Loucy (cell line): ENCODE results near the gene ARMC8.

Source experiments
- EZH2phosphoT487 ChIP-seq: fragments of 200-600 bp; IDR thresholded peaks from 2 replicates; pipeline ENCODE4 v1.6.1; 2018; ENCODE audit warnings: antibody characterized with exemption, mild to moderate bottlenecking, moderate library complexity, borderline replicate concordance
- TF ChIP-seq, protein P1 (sequence below): fragments of 200-600 bp; sonication (generic); conservative IDR thresholded peaks from 2 replicates; pipeline ENCODE4 v1.5.1; 2014; ENCODE audit warnings: mild to moderate bottlenecking, antibody characterized with exemption, low read length

DNA sequence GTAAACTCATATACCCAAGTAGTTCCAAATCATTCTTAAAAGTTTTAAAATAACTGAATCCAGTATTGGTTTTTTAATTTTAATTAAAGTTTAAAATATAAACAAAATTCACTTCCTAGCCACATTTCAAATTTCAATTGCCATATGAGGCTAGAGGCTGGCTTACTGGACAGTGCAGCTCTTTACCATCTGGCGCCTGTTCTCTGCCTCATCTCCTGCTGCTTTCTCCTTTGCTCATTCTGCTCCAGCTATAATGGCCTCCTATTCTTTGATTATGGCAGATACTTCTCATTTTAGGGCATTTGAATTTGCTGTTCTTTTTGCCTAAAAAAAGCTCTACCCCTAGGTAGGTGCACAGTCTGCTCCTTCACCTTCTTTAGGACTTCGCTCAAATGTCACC is 19.1 kb downstream of the ARMC8 start:
- TF ChIP-seq, protein P1, sequence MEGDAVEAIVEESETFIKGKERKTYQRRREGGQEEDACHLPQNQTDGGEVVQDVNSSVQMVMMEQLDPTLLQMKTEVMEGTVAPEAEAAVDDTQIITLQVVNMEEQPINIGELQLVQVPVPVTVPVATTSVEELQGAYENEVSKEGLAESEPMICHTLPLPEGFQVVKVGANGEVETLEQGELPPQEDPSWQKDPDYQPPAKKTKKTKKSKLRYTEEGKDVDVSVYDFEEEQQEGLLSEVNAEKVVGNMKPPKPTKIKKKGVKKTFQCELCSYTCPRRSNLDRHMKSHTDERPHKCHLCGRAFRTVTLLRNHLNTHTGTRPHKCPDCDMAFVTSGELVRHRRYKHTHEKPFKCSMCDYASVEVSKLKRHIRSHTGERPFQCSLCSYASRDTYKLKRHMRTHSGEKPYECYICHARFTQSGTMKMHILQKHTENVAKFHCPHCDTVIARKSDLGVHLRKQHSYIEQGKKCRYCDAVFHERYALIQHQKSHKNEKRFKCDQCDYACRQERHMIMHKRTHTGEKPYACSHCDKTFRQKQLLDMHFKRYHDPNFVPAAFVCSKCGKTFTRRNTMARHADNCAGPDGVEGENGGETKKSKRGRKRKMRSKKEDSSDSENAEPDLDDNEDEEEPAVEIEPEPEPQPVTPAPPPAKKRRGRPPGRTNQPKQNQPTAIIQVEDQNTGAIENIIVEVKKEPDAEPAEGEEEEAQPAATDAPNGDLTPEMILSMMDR = no peak
- TF ChIP-seq EZH2phosphoT487 = no peak
